ENCODE results near the gene CIDEB. TPM values are rescaled to one million over a fixed set of nuclear protein-coding genes. Genes with fewer than 3 reads are reported as not detected.
A peak's percentile ranks its signal among the peaks of the same experiment; 100 is the strongest.
"Not testable (repeated sequence)": the region's sequence is repeated elsewhere in the genome, so short reads cannot be mapped to it uniquely, and the experiment has no call there.

Gene CIDEB, protein sequence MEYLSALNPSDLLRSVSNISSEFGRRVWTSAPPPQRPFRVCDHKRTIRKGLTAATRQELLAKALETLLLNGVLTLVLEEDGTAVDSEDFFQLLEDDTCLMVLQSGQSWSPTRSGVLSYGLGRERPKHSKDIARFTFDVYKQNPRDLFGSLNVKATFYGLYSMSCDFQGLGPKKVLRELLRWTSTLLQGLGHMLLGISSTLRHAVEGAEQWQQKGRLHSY
- 10 to 100 TPM; 40.0 to 59.6 (median 46.6) TPM for total RNA-seq
- total RNA-seq (2013), result 44.0 TPM

- H3K27ac ChIP-seq (ENCODE audit: low read length), result no peak within 1 kb of the TSS
- peaks cover 10% of the 10 kb centered on the region for H3K36me3 Mint-ChIP-seq
- no peaks in the 10 kb centered on the region for H3K9me3 Mint-ChIP-seq
Measured at GRCh38 chr14:24307575-24308341, at the start of gene CIDEB. CIDEB (minus strand) TSS chr14:24307977; CDS start chr14:24307858, 119 bp downstream.

GRCh38 chr14:24356208-24356607 is 48.4 kb upstream of the CIDEB start:
- peaks cover 3% of the 10 kb centered on the region for H3K27me3 ChIP-seq (ENCODE audit: control insufficient read depth, insufficient read depth, low read length)
- no peaks in the 10 kb centered on the region for H3K36me3 ChIP-seq (ENCODE audit: control insufficient read depth, insufficient read depth, low read length)
- Mint-ChIP-seq H3K4me3 (no peak overlapping the region), H3K36me3 (no peaks in the 10 kb centered on the region), H3K4me1 (no peaks in the 10 kb centered on the region), H3K9me3 (no peaks in the 10 kb centered on the region), H3K27me3 (ENCODE audit: low read depth in 2 of 2) (peaks cover 29 to 52% of the 10 kb centered on the region in 2 donors), H3K27ac (no peak overlapping the region)
- no peaks in the 10 kb centered on the region for H3K4me1 ChIP-seq (ENCODE audit: control insufficient read depth, insufficient read depth, low read length)
- 90% methylated on average over 3 of the region's 4 CpGs for WGBS (ENCODE audit: insufficient coverage)
- no peak overlapping the region for H3K4me3 ChIP-seq (ENCODE audit: low read length)
- TF ChIP-seq CTCF (IDR thresholded peaks at IDR 0.05), result no peak
- intact Hi-C loops (cut with micrococcal nuclease), result no loop called here
- H3K27ac ChIP-seq (ENCODE audit: low read length), result no peak overlapping the region
- no peaks in the 10 kb centered on the region for H3K9me3 ChIP-seq (ENCODE audit: control insufficient read depth, insufficient read depth, low read length)
- DNase-seq, result no peak
- no peak for ATAC-seq

More at GRCh38 chr14:24307575-24308341, at the start of gene CIDEB:
- Mint-ChIP-seq H3K4me1 (peaks cover 39 to 60% of the 10 kb centered on the region in 2 donors), H3K4me3 (peak within 1 kb of the TSS; percentile 36), H3K27ac (peak within 1 kb of the TSS; percentile 74 to 96), H3K27me3 (ENCODE audit: low read depth in 2 of 2) (no peaks in the 10 kb centered on the region)
- TF ChIP-seq CTCF (IDR thresholded peaks at IDR 0.05), result peak; percentile 96
- DNase-seq (peak in 1 of 2 donors; percentile 80), ATAC-seq (peak; percentile 24 to 45 (median 31))
- no peaks in the 10 kb centered on the region for H3K27me3 ChIP-seq (ENCODE audit: control insufficient read depth, insufficient read depth, low read length)
- intact Hi-C loops (cut with micrococcal nuclease), result no loop called here
- peaks cover 51% of the 10 kb centered on the region for H3K36me3 ChIP-seq (ENCODE audit: control insufficient read depth, insufficient read depth, low read length)
- 64% methylated on average over 6 of the region's 6 CpGs for WGBS (ENCODE audit: insufficient coverage)
- peaks cover 46% of the 10 kb centered on the region for H3K4me1 ChIP-seq (ENCODE audit: control insufficient read depth, insufficient read depth, low read length)
- no peak within 1 kb of the TSS for H3K4me3 ChIP-seq (ENCODE audit: low read length)
- no peaks in the 10 kb centered on the region for H3K9me3 ChIP-seq (ENCODE audit: control insufficient read depth, insufficient read depth, low read length)

DNA sequence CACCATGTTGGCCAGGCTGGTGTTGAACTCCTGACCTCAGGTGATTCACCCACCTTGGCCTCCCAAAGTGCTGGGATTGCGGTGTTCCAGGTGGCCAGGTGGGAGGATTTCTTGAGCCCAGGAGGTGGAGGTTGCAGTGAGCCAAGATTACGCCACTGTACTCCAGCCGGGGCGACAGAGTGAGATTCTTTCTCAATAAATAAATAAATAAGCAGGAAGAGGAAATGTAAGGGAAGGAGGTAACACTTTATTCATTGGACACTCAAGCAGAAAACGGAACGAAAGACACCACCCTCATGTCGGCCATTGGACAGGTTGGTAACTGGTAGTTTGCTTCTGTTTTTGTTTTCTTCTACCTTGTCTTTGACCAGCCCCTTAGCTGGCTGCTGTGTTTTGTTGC is 47.2 kb upstream of the CIDEB start:
- H3K4me1 ChIP-seq (ENCODE audit: control insufficient read depth, insufficient read depth, low read length), result no peaks in the 10 kb centered on the region
- peaks cover 3% of the 10 kb centered on the region for H3K27me3 ChIP-seq (ENCODE audit: control insufficient read depth, insufficient read depth, low read length)
- intact Hi-C loops (cut with micrococcal nuclease), result no loop called here
- H3K4me3 ChIP-seq (ENCODE audit: low read length), result no peak overlapping the region
- no peak for TF ChIP-seq CTCF (IDR thresholded peaks at IDR 0.05)
- no peaks in the 10 kb centered on the region for H3K9me3 ChIP-seq (ENCODE audit: control insufficient read depth, insufficient read depth, low read length)
- no peaks in the 10 kb centered on the region for H3K36me3 ChIP-seq (ENCODE audit: control insufficient read depth, insufficient read depth, low read length)
- ATAC-seq, result no peak
- WGBS (ENCODE audit: insufficient coverage), result 85% methylated on average over 3 of the region's 7 CpGs
- Mint-ChIP-seq H3K27me3 (ENCODE audit: low read depth in 2 of 2) (peaks cover 26 to 51% of the 10 kb centered on the region in 2 donors), H3K36me3 (no peaks in the 10 kb centered on the region), H3K9me3 (no peaks in the 10 kb centered on the region), H3K4me3 (no peak overlapping the region), H3K4me1 (no peaks in the 10 kb centered on the region), H3K27ac (no peak overlapping the region)
- DNase-seq, result no peak
- no peak overlapping the region for H3K27ac ChIP-seq (ENCODE audit: low read length)

GRCh38 chr14:24354482-24354825 is 46.7 kb upstream of the CIDEB start:
- H3K27ac Mint-ChIP-seq; H3K27me3 ChIP-seq (ENCODE audit: control insufficient read depth, insufficient read depth, low read length); H3K27ac ChIP-seq (ENCODE audit: low read length); DNase-seq; H3K4me3 ChIP-seq (ENCODE audit: low read length); H3K4me3 Mint-ChIP-seq; H3K4me1 Mint-ChIP-seq; H3K4me1 ChIP-seq (ENCODE audit: control insufficient read depth, insufficient read depth, low read length); intact Hi-C loops (cut with micrococcal nuclease); H3K36me3 ChIP-seq (ENCODE audit: control insufficient read depth, insufficient read depth, low read length); H3K36me3 Mint-ChIP-seq; H3K9me3 Mint-ChIP-seq; H3K9me3 ChIP-seq (ENCODE audit: control insufficient read depth, insufficient read depth, low read length); ATAC-seq: not testable (repeated sequence)
- WGBS (ENCODE audit: insufficient coverage), result 94% methylated on average over 1 of the region's 3 CpGs
- peaks cover 31 to 52% of the 10 kb centered on the region in 2 donors for H3K27me3 Mint-ChIP-seq (ENCODE audit: low read depth in 2 of 2)

Data from natural killer cell (primary cell).